G401.6 (cell line): ENCODE data around the gene POU2F1.

ENCODE experiments used
- FAIRE-seq: peaks from 2 replicates; lab custom pipeline; 2012; peaks lifted over from hg19 to GRCh38; lab: Jason Lieb, UNC

POU2F1 gene

DNA sequence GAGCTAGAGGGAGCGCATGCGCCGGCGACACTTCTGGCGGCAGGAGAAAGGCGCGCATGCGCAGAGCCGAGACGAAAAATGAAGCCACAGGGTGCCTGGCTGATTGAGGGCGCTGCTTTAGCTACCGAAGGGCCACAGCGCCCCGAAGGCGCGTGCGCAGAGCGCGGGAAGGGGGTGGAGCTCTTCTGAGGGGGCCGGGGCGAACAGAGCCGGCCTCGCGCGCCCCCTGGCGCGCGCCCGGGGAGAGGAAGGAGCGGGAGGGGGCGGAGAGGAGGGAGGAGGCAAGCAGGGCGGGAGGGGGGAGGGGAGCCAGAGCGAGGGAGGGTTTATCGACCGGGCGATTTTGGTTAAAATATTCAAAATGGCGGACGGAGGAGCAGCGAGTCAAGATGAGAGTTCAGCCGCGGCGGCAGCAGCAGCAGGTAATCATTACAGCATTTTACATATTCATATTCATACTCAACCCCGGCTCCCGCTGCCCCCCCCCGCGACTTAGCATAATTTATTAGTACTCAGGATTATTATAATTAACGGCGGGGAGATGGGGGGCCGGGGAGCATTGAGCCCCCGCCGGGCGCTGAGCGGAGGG, at the start of gene POU2F1:
Gene POU2F1, plus strand, starts transcription at position 350 of the 589 bp plus-strand sequence. Its CDS starts 12 bp downstream, at position 362.
- peak; percentile 93 for FAIRE-seq

DNA sequence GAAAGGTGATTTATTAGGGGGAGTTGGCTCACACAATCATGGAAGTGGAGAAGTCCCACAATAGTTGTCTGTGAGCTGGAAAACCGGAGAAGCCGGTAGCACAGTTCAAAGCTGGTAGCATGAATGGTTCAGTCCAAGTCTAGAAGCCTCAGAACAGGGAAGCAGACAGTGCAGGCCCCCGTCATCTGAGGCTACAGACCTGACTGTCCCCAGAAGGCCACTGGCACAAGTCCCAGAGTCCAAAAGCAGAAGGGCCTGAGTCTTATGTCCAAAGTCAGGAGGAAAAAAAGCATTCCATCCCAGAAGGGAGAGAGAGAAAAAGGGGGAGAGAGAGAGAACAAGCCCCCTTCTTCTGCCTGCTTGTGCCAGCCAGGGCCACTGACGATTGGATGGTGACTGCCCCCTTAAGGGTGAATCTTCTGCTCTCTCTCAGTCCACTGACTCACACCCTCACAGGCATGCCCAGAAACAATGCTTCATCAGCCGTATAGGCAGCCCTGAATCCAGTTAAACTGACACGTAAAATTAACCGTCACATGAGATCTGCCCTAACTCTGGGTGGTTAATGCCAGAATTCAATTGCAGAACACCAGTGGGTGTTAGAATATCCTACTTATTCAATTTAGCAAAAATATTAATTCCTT, 49.3 kb upstream of the POU2F1 start:
- no peak for FAIRE-seq

DNA sequence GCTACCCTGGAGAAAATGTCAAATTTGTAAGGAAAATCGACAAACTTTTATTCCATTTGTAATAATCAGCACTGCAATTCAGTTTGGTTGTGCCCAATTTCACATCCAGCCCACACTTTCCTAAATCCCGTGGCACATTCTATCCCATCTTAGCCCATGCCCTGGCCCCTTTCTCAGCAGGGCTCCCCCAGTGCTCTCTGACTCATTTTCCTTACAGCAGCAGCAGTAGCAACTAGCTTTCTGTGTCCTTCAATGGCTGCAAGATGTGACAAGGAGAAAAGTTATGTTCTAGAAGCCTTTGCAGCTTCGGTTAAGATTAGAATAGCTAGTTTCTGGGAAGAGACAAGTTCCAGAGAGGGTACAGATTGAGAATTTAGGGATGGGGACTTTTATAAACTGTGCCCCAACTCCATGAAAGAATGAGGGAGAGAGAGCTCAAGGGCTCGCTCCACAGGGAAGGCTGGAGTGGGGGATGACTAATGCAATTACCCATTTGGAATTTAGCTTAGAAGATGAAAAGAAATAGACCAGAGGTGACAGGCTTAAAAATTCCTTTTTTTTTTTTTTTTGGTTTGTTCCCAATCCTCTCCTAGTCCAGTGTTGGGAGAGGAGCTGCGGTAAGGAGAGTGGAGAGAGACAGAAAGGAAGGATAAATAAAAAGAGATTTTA, 47.0 kb upstream of the POU2F1 start:
- FAIRE-seq = peak; percentile 85

DNA sequence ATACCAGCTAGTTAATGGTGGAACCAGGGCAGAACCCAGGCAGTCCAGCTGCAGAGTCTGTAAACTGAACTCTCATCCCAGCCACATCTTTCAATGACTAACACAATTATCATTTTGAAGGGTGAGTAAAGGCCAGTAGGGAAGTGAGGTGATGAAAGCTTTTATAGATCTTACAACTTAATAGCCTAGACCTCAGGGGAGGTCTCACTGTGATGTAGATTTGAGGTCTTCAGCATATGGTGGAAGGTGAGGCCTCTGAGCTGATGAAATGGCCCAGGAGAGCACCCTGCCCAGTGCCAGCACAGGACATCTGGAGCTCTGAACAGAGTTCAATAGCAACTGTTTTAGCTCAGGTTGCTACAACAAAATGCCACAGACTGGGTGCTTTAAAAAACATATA, 44.8 kb upstream of the POU2F1 start:
- FAIRE-seq = no peak

DNA sequence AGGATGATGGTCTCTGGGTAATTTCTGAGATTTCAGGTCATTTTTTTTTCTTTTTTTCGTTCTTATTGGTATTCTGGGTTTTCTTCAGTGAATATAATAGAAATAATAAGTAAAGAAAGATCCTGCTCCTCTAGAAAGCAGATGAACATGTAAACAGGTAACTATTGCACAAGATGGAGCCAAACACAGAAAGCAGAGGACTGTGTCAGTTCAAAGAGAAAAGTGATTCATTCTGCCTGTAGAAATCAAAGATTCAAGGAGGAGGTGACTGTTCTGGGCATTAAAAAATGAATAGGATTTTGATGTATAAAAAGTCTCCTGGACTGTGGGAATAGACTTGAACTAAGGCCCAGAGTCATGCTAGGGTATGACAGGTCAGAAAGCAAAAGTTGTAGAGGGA, 41.9 kb upstream of the POU2F1 start:
- FAIRE-seq = no peak

DNA sequence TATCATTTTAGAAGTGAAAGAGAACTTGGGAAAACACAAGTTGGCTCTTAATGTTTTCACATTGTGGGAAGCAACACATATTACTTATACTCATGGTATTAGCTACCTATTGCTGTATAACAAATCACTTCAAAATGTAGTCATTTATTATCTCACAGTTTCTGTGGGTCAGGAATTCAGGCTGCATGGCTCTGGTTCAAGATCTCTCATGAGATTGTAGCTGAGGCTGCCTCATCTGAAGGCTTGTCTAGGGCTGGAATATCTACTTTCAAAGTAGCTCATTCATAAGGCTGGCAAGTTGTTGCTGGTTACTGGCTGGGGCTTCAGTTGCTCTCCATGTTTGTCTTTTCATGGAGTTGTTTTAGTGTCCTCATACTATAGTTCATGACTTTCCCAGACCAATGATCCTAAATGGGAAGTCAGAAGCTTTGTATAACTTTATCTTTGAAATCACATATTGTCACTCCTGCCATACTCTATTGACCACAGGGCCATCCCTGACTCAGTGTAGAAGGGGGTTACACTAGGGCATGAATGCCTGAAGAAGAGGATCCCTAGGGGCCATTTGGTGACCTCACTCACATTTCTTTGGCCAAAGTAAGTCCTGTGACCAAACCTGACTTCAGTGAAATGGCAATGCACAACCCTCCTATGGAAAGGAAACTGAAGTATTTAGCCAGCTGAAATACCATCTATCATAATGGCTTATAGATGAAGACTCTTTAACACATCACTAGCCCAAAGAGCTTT, 37.9 kb upstream of the POU2F1 start:
- no peak for FAIRE-seq

DNA sequence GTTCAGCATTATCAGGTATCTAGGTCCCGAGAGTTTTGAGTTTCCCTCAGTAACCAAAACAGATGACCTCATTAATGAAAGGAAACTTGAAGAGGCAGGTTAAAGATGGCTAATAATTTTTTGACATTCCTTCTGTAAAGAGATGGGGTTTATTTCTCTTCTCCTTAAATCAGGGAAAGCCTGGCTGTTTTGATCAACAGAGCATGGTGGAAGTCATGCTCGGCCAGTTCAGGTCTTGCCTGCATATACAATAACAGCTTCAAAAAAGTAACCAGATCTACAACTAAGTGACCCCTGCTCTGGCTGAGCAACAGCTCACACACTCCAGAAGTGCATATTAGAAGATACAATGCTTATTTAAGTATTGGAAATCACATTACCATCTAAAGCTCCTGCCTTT, 36.6 kb upstream of the POU2F1 start:
- FAIRE-seq = no peak

DNA sequence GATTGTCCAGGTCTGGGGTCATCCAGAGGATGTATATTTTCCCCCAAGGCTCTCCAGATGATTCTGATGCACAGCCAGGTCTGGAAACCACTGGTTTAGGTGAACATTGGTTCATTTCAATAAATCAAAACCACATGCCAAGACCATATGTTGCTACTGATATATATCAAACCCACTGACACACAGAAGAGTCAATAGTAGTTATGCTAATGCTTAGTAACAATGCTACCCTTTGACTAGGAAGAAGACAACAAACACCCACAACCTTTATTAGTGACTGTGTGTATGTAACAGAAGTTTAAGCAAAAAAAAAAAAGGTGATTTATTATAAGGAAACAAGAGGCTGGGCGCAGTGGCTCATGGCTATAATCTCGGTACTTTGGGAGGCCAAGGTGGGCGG, 35.6 kb upstream of the POU2F1 start:
- no peak for FAIRE-seq

DNA sequence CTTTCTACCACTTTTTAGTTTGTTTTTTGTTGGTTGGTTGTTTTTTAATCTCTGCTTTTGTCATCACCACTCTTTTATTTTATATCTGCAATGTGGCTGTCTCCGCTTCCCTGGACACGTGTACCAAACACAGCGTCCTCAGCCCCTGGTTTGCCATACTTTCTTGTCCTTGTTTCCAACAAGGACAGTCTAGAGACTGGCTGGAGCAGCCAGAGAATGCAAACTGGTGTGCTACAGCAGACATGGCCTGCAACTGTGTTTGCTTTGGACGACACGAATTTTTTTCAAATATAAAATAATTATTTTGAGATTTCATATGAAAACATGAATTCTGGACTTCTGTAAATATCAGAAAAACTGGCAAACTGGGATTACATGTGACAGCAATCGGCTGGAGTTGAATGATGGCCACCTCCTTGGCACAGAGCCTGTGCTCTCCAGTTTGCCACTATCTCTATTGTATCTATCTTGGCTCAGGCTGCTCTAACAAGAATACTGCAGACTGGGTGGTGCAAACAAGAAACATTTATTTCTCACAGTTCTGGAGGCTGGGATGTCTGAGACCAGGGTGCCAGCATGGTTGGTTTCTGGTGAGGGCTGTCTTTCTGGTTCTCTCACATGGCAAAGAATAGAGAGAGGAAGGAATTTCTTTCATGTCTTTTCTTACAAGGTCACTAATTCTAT, 34.6 kb upstream of the POU2F1 start:
- FAIRE-seq = no peak

DNA sequence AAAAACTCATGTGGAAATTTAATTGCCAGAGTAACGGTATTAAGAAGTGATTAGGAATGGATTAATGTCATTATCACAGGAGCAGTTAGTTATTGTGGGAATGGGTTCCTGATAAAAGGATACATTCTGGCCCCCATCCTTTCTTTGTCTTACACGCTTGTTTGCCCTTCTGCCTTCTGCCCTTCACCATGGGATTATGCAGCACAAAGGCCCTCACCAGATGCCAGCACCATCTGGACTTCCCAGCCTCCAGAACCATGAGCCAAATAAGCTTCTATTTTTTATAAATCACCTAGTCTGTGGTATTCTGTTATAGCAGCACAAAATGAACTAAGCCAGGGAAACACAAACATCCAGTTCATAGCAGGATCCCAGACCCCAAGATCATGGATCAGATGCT, 33.9 kb upstream of the POU2F1 start:
- no peak for FAIRE-seq

DNA sequence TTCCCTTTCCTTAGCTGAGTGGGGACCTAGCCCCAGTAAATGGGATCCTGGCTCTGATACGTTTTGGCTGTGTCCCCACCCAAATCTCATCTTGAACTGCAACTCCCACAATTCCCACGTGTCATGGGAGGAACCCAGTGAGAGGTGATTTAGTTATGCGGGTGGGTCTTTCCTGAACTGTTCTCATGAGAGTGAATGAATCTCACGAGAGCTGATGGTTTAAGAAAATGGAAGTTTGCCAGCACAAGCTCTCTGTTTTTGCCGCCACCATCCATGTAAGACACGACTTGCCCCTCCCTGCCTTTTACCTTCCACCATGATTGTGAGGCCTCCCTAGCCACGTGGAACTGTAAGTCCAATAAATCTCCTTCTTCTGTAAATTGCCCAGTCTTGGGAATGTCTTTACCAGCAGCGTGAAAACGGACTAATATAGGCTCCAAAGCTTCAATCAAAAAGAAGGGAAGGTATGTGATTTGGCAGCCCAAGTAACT, 29.9 kb upstream of the POU2F1 start:
- FAIRE-seq = no peak

DNA sequence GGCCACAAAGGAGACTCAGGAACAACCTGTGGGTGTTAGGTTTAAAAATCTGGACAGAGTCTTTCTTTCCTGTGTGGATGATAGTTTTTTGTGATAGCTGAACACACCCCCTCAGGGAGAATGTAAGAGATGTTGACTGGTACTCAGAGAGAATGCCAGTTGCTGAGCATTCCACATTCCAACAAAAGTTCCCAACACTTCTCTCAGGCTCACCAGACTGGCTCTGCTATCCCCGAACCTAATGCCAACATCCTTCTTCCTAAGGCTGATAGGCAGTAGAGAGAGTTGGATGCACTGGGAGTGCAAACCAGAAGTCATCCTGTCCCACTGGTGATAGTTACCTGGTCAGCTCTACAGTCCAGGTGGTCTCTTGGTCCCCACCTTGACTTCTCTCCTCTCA, 28.7 kb upstream of the POU2F1 start:
- FAIRE-seq = no peak

DNA sequence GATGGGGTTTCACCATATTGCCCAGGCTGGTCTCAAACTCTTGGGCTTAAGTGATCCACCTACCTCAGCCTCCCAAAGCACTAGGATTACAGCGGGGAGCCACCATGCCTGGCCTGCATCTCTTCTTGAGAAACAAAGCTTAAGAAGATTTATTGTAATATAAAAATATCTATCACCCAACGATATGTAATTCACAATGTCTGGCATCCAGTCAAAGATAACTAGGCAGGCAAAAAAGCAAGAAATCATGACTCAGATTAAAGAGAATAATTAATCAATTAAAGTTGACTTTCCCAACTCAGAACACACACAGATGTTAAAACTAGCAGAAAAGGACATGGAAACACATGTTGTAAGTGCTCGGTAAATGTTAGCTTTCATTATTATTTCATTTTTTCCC, 26.5 kb upstream of the POU2F1 start:
- FAIRE-seq = no peak

DNA sequence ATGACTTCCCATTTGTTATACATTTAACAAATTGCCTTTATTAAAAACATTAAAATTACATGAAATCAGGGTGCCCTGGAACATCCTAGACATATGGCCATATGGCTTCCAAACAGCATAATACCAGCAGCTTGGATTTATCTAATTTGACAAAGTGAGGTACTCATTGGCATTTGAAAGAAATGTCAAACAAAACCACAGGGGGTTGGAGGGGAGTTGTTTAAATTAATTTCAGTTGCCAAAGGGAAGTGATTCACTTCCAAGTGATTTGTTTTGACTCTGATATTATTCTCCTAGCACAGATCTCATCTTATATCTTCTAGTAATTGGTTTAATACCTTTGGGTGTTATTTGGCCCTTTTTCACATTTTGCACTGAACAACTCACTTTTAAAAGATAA, 24.5 kb upstream of the POU2F1 start:
- no peak for FAIRE-seq

DNA sequence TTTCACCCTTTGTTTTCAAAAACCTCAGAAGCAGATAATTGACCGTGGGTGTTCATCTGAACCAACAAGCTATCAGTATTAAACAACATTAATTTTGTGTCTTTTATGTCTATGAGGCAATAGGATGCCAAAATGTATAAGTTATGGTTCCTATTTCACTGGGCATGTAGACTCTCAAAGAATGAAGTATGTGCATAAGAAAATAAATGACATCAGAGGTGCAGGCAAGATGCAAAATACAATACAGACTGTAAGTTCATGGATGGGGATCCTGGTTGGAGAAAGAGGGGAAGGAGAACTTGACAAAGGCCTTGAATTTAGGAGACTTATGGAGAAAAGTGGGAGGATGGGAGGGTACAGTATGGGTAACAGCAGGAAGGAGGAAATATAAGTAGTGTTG, 23.4 kb upstream of the POU2F1 start:
- FAIRE-seq = no peak

DNA sequence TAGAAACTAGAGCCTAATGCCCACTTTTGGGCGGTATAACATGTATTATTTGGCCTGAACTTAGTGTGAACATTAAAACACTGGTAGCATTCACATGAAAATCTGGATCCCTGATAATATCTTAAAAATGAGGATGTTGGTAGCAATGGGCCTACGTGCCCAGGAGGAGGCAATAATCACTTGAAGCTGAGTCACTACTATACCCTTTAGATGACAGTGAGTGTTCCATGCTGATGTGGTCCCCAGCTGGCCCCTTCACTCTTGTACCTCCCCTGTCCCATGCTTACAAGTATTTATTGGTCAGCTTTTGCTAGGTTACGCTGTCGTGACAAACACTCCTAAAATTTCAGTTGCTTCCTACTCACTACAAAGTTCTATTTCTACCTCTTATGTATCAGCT, 23.0 kb upstream of the POU2F1 start:
- no peak for FAIRE-seq

DNA sequence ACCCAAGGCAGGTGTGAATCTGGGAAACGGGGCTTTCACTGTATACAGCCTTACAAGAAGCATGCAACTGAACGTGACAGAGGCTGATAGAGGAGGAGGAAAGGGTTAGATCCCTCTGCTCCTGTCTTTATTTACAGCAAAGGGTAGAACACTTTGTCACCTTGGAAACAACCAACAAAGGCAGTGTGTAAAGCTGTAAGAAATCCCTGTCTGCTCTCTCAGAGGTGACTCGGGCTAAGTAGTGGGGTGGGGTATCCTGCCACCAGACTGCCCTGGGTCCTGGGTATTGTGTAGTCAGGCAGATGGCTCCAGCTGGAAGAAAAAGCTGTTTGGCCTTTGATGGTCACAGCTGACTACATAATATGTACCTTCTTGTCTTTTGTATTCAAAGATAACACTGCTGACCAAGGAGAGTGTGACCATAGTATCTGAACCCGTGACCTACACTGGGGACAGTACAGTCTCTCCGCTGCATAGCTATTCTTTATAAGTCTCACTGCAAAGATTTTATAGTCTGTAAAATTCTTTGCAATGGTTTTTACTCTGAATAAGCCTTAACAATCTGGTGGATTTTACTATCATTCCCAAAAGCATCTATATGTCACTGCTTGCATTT, 22.1 kb upstream of the POU2F1 start:
- no peak for FAIRE-seq

DNA sequence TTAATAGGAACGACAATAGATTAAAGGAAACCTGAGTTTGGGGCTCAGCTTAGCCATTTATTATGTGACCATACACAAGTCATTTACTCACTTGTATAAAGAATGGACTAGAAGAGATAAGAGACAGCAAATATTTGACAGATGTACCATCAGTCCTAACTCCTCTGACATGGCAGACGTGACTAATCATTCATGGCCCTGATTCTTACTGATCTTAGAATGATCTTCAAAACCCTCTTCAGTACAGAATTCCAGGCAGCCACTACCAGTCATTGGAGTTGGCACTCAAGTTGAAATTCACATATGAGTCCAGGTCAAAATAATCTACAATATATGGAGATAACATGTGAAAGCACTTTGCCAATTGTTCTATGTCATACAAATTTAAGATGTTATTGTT, 21.0 kb upstream of the POU2F1 start:
- no peak for FAIRE-seq

DNA sequence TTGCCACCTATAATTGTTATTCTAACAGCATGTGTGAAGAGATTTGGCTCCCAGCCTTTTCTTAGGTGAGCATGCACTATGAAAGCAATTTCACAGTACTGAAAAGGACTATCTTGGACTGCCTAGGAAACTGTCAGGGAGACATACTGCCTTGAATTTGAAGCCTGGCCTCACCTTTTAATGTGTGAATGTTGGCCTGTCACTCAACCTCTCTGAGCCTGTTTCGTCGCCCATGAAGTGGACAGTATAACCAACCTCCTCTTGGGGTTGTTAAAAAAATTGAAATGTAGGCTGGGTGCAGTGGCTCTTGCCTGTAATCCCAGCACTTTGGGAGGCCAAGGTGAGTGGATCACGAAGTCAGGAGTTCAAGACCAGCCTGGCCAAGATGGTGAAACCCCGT, 20.4 kb upstream of the POU2F1 start:
- no peak for FAIRE-seq

DNA sequence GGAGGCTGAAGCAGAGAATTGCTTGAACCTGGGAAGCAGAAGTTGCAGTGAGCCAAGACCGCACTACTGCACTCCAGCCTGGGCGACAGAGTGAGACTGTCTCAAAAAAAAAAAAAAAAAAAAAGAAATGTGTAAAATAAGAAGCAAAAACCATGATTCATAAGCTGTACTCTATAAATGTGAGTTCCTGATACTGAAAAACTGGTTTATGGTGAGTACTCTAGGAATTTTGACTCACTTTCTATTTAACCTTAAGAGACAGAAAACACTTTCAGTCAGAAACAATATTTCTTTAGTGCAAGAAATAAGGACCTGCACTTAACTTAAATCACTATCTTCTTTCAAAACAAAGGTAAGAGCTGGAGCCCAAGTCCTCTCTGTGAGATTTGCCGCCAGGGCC, 19.9 kb upstream of the POU2F1 start:
- FAIRE-seq = no peak

DNA sequence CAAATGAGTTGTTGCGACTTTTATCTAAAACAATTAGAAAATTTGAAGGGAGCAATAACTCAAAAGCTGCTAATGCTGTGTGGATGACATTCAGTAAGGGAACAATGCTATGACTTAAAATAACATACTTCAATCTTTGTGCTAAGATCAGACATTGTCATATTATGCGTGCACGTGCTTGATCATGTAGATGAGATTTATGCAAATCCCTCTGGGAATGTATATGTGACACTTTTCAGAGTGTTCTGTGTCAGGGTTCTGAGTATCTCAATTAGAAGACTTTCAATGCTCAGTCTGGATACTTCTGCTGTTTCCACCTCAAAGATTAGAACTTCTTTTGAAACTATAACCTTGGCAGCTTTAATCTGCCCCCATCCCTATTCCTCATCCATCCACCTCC, 18.6 kb upstream of the POU2F1 start:
- no peak for FAIRE-seq
